Vagina (tissue), 2 donors: ENCODE measurements around the gene ECEL1.

Experiments
- POLR2A ChIP-seq, 2 donors: fragments of 450-650 bp; IDR thresholded peaks; one replicate each; pipeline ENCODE4 v1.6.1; 2017; ENCODE audit warnings: antibody characterized with exemption in 2 of 2, mild to moderate bottlenecking in 2 of 2, moderate library complexity in 2 of 2
- POLR2AphosphoS5 ChIP-seq, 2 donors: sonication (generic); formaldehyde crosslinking; IDR thresholded peaks; one replicate each; pipeline ENCODE4 v1.9.0; 2017; ENCODE audit warnings: antibody characterized with exemption in 2 of 2, mild to moderate bottlenecking in 2 of 2, low read depth in 1 of 2; ENCODE audit not compliant: insufficient read depth in 1 of 2
- TF ChIP-seq, protein P1 (sequence below), 3 experiments: fragments of 450-650 bp in 2 of 3; fragments of 200-600 bp in 1 of 3; sonication (generic) in 1 of 3; IDR thresholded peaks; one replicate each; pipeline ENCODE4 v1.5.1; 2017 to 2019; ENCODE audit warnings: antibody characterized with exemption in 3 of 3, mild to moderate bottlenecking in 2 of 3, moderate library complexity in 2 of 3

DNA sequence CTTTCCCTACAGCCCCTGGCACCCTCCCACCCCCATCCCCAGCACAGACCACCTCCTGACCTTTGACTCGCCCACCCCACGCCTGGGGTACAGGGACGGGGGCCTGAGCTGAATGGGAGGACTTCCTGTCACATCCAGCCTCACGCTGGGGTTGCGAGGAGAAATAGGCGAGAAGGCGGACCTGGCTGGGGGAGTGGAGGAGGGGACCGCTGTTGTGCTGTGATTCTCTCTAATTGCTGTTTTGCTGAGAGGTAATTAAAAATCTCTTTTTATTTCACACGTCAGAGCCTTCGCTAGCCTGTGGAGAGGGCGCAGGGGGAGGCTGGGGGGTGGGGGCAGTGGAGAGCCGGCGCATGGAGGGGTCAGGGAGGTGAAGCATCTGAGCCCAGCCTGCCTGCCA lies 9.7 kb upstream of the ECEL1 start:
- TF ChIP-seq, protein P1, sequence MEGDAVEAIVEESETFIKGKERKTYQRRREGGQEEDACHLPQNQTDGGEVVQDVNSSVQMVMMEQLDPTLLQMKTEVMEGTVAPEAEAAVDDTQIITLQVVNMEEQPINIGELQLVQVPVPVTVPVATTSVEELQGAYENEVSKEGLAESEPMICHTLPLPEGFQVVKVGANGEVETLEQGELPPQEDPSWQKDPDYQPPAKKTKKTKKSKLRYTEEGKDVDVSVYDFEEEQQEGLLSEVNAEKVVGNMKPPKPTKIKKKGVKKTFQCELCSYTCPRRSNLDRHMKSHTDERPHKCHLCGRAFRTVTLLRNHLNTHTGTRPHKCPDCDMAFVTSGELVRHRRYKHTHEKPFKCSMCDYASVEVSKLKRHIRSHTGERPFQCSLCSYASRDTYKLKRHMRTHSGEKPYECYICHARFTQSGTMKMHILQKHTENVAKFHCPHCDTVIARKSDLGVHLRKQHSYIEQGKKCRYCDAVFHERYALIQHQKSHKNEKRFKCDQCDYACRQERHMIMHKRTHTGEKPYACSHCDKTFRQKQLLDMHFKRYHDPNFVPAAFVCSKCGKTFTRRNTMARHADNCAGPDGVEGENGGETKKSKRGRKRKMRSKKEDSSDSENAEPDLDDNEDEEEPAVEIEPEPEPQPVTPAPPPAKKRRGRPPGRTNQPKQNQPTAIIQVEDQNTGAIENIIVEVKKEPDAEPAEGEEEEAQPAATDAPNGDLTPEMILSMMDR (IDR thresholded peaks at IDR 0.05): no peak
- TF ChIP-seq POLR2A (IDR thresholded peaks at IDR 0.05): no peak
- no peak for TF ChIP-seq POLR2AphosphoS5 (IDR thresholded peaks at IDR 0.05; ENCODE audit: insufficient read depth in 1 of 2, low read depth in 1 of 2)
